Measurements from ENCODE around the gene BRIP1.

GRCh38 chr17:61775364-61775763 lies 88.0 kb downstream of the BRIP1 start:
- TF ChIP-seq CTCF (IDR thresholded peaks at IDR 0.05 in 8 of 11, conservative IDR thresholded peaks at IDR 0.05 in 3 of 11): no peak
- no peak for TF ChIP-seq POLR2AphosphoS5 (IDR thresholded peaks at IDR 0.05)
- TF ChIP-seq POLR2A (IDR thresholded peaks at IDR 0.05): no peak
